Fibroblast of the aortic adventitia (primary cell): ENCODE measurements around the gene GPATCH3. TPM values are rescaled to one million over a fixed set of nuclear protein-coding genes. Genes with fewer than 3 reads are reported as not detected.

ENCODE experiments used
- DNase-seq: peaks from one replicate; pipeline ENCODE4 v3.0.0-alpha.2; 2010; ENCODE audit warnings: low read depth
- H3K4me3 ChIP-seq: 2 replicates; pipeline ENCODE4 v1.5.1; 2011; ENCODE audit warnings: low read depth, mild to moderate bottlenecking, control low read depth, low read length, moderate library complexity
- CTCF ChIP-seq: IDR thresholded peaks from 2 replicates; pipeline ENCODE4 v1.5.1; 2011; ENCODE audit warnings: mild to moderate bottlenecking, low read length, control low read depth, inconsistent platforms; ENCODE audit not compliant: insufficient read depth
- total RNA-seq: library from RNA; depleted of rRNA; stranded (reverse); fragments of >200 nt; gene quantifications from 2 replicates; pipeline ENCODE4 v1.2.3, GENCODE V29; 2012; ENCODE audit warnings: low replicate concordance

Gene GPATCH3
- total RNA-seq, 1 donor: 5.9 TPM

- no peak for DNase-seq
- no peak overlapping the region for H3K4me3 ChIP-seq
- TF ChIP-seq CTCF: no peak
These were observed 23.4 kb upstream of the GPATCH3 start for GRCh38 chr1:26923711-26924110.

GRCh38 chr1:26922901-26923300 lies 22.6 kb upstream of the GPATCH3 start:
- TF ChIP-seq CTCF: no peak
- peak overlapping the region; percentile 92 for H3K4me3 ChIP-seq
- DNase-seq: no peak

GRCh38 chr1:26922431-26922729 lies 22.1 kb upstream of the GPATCH3 start:
- TF ChIP-seq CTCF: no peak
- no peak for DNase-seq
- peak overlapping the region; percentile 92 for H3K4me3 ChIP-seq

GRCh38 chr1:26921540-26922430 lies 21.5 kb upstream of the GPATCH3 start, which contains the start of gene NUDC:
Gene NUDC, plus strand, starts transcription at chr1:26921743. Its CDS starts 106 bp downstream, at chr1:26921849.
- H3K4me3 ChIP-seq: peak within 1 kb of the TSS; percentile 92
- DNase-seq: peak; percentile 95
- no peak for TF ChIP-seq CTCF

- DNase-seq: no peak
- no peak for TF ChIP-seq CTCF
- peak overlapping the region; percentile 62 for H3K4me3 ChIP-seq
These were observed 20.9 kb upstream of the GPATCH3 start for GRCh38 chr1:26921126-26921539.

GRCh38 chr1:26915204-26915842 lies 15.1 kb upstream of the GPATCH3 start:
- DNase-seq: no peak
- H3K4me3 ChIP-seq: no peak overlapping the region
- TF ChIP-seq CTCF: no peak
